HK-2 (cell line): ENCODE measurements around the gene EML4.
A peak's percentile ranks its signal among the peaks of the same experiment; 100 is the strongest.

Experiments used
- DNase-seq: peaks from one replicate; pipeline ENCODE4 v3.0.0-alpha.2; 2018; ENCODE audit not compliant: unreplicated experiment

Gene EML4

DNA sequence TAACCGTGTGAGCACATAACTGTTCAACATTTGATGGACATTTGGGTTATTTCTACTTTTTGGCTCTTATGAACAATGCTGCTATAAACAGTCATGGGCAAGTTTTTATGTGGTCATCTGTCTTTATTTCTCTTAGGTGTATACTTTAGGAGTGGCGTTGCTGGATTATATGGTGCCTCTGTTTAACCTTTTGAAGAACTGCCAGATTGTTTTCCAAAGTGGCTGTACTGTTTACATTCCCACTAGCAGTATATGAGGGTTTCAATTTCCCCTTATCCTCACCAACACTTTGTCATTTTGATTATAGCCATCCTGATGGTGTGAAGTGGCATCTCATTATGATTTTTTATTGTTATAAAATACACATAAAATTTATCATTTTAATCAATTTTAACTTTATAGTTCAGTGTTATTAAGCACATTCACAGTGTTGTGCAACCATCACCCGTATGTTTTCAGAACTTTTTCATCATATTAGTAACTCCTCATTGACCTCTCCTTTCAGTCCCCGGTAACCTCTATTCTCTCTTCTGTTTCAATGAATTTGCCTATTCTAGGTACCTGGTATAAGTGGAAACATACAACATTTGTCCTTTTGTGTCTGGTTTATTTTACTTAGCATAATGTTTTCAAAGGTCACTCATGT is 55.4 kb downstream of the EML4 start:
- no peak for DNase-seq

DNA sequence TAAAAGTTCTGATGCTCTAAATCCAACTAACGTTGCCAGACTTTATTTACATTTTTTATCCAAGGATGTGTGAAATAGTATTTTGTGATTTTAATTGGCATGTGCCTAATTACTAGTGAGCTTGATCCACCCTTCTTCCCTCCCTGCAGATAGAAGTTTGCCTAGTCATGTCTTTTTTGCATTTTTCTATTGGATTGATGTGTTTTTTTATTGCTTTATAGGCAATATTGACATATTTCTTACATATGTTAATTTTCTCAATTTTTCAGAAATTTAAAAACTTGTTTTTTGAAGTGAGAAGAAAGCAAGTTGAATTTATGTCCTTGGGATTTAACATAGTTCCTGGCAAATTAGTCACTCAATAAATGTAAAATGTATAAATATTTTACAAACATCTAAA is 56.4 kb downstream of the EML4 start:
- no peak for DNase-seq

DNA sequence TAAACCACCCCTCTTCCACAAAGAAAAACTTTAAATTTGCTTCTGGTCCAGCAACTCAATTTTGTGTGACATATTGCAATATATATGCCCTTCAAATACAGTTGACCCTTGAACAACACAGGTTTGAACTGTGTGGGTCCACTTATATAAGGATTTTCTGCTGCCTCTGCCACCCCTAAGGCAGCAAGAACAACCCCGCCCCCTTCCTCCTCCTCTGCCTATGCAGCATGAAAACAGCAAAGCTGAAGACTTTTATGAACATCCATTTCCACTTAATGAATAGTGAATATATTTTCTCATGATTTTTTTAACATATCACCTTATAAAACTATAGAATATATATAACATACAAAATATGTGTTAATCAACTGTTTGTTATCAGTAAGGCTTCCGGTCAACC is 58.3 kb downstream of the EML4 start:
- no peak for DNase-seq

DNA sequence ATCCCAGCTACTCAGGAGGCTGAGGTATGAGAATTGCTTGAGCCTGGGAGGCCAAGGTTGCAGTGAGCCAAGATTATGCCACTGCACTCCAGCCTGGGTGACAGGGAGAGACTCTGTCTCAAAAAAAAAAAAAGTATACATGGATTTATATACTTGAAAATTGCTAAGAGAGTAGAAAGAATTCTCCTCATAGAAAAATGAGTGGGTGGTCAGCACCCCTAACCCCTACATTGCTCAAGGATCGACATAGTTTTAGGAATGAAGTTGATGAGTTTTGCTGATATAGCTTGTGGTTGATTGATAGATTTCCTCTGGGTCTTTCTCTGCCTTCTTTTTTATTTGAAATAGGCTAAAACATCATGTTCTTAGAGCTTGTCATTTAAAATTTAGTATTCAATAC is 58.9 kb downstream of the EML4 start:
- no peak for DNase-seq

DNA sequence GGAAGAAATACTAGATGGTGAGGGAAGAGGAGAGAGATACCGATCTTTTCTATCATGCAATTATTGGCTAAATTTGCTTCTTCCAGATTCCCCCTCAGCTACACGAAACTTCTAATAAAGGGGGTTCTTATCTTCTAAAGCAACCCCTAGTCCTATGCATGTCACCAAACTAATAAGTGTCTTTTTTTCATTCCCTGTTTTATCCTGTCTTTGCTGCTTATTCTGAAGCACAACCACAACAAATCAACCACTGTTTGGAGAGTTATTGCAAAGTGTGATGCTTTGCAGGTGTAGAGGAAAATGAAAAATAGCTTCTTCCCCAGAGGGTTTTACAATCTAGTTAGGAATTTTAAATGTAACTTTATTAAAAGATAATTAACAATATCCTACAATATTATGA is 60.8 kb downstream of the EML4 start:
- DNase-seq, result no peak

DNA sequence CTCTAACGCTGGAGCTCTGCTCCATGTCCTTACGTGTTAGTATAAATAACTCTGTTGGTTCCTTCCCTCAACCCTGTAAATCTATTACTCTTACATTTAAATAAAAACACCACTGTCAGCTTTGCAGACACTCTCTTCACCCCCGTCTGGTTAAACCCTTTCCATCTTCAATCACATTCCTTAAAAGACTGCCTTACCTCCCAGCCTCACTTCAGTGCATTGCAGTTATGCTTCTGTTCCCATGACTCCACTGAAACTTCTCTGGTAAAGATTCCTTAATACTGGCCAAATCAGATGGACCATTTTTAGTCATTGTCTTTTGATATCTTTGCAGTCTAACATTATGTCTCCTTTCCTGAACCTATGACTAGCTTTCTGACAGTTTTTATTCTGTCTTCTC is 61.7 kb downstream of the EML4 start:
- DNase-seq, result no peak

DNA sequence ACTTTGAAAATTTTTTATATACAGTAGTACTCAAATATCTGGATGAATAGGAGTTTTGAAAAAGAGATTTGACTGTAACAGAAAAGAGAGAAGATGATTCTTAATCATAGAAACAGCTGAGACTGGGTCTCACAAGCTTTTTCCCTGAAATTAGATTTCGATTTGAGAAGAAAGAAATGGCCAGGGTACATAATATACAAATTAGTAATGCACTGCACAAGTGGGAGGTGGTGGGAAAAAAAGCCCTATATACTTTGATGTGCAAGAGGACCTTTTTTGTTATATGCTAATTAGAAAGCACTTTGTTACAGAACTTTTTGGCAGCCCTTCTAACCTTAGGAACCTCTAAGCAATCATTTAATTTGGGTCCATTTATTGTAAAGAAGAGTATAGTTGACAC is 62.9 kb downstream of the EML4 start:
- no peak for DNase-seq

DNA sequence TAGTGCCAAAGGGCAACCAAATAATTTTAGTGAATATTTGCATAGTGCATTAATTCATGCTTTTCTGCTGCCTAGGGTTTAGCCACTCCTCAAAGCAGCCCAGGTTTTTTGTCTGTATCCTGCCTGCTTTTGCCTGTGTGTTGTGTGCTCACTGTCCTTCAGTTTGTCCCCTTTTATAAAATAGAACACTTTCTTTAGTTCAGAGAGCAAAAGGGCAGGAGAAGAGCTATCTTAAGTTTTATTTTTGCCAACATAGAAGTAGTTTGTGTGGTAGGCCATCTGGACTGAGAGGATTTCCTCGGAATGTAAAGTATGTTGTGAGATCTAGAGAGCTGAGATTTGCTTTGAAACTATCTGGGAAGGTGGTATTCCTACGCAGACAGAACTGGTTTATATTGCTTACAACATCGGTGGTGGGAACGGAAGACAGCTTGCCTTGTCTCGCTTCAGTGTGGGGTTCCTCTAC is 64.9 kb downstream of the EML4 start:
- DNase-seq, result no peak

DNA sequence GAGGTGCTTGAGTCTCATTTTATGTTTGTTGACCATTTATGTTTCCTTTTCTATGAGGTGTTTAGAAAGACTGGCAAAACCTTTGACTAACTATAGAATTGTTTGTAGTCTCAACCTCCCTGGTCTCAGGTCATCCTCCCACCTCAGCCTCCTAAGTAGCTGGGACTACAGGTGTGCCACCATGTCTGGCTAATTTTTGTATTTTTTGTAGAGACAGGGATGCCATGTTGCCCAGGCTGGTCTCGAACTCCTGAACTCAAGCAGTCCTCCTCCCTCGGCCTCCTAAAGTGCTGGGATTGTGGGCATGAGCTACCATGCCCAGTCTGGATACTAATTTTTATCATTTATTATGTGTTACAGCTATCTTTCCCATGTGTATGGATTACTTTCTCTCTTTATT is 67.8 kb downstream of the EML4 start:
- no peak for DNase-seq

DNA sequence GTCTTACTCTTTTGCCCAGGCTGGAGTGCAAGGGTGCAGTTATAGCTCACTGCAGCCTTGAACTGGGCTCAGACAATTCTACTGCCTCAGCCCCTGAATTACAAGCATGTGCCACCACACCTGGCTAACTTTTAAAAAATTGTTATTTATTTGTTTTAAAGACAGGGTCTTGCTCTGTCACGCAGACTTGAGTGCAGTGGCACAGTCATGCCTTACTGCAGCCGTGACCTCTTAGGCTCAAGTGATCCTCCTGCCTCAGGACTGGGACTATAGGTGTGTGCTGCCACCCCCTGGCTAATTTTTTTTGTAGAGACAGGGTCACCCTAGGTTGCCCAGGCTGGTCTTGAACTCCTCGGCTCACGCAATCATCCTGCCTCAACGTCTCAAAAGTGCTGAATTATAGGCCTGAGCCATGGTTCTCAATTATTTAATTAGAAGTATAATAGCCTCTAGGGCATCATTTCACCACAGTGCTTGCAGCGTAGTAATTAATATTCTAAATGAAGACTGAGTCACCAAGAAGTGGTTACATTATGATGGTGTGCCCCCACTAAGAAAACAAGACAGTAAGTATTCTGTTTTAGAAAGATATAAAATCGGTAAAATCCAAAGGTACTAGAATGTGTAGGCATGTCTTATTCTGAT is 69.6 kb downstream of the EML4 start:
- peak; percentile 14 for DNase-seq

DNA sequence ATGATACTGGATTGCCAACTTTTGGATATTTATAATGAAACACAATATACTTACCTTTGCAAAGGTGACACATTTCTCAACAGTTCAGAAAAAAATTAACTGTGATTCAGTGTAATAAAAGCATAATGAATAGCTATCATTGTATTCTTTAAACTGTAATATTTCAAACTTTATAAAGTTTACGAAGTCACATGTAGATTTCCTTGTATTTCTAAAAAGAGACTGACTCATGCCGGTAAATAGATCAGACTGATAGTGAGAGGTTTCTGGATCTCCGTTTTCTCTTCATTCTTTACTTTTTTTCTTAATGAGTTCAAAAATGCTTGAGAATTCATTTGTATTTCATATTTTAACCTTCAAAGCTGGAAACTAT is 70.1 kb downstream of the EML4 start:
- DNase-seq, result no peak

DNA sequence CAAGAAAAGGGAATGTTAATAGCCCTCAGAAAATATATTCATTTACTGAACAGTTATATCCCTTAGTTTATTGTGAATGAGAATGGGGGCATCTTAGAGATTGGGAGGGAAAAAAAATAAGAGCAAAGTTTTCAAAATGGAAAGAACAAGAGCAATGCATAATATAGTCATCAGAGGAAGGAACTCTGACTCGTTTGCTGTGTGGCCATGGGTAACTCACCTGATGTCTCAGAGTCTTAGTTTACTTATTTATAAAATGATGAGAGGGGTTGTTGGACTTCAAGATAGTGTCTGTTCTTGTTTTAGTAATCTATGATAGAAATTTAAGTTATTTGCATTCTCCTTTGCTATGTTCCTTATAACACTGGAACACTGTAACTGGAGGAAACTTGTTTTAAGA is 70.7 kb downstream of the EML4 start:
- DNase-seq, result no peak

DNA sequence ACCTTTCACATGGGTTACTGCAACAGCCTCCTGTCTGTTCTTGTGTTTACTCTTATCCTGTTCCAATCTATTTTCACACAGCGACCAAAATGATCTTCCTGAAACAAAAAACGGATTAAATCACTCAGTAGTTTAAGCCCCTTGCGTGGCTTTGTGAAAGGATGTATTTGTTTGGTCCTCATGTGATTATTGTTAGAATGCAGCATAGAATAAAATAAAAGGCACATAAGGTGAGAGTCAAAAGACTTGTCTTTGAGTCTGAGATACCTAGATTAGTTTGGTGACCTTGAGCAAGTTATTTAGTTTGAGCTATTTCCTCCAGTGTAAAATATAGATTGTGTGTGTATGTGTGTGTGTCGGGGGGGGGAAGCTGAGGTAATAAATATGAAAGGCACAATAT is 72.4 kb downstream of the EML4 start:
- DNase-seq, result no peak

DNA sequence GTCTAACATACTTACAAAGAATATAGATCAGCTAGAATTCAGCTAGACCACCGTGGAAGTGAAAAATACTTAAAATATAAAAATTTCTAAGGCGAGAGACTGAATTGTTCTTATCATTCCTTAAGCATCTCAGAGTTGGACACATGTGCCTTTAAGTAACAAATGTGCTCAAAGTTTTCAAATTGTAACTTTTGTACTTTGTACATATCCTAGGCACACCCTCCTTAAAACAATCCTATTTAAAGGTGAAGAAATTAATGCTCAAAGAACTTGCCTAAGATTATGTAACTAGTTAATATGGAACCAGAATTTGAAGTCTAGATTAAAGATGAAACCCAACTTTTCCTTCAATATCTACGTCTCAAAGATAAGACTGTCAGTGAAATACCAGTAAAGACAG is 74.1 kb downstream of the EML4 start:
- DNase-seq, result no peak

DNA sequence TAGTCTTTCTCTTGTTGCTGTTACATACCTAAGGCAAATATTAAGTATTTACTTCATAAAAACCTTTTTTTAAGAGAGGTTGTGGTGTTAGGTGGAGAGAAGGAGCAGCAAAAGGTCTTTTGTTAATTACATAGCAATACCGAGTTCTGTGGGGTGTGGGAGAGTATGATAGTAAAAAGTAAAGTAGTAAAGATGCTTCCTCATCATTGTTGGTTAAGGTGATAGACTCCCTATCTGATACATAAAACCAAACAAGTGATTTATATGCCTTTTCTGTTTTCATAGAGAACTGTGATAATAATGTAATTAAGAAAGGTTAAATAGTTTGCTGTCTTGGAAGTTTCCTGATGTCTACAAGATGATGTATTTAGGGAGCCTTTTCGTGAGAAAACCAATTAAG is 75.4 kb downstream of the EML4 start:
- DNase-seq, result no peak

DNA sequence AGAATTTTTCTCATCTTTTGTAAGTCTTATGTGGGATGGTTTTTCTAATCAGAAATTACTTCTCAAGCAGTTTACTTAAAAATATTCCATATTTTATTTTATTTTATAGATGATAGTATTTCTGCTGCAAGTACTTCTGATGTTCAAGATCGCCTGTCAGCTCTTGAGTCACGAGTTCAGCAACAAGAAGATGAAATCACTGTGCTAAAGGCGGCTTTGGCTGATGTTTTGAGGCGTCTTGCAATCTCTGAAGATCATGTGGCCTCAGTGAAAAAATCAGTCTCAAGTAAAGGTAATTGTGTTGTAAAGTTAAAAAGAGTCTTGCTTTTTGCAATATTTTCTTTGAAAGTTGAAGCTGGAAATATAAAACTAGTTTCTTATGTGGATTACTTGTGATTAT is 76.2 kb downstream of the EML4 start:
- DNase-seq, result no peak

DNA sequence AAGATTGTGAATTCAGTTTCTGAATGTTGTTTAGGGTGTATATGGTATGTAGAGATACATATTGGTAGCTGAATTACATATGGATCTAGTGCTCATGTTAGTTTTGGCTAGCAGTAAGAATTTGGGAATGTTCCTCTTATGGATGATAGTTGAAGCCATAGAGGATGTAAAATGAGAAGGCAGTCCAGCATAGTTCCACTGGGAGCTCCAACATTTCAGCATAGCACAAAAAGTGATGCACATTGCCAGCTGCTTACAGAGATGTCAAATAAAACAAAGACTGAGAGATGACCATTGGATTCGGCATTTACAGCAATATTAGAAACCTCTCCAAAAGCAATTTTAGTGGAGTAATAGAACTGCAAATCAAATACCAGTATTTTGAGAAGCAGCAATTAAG is 77.4 kb downstream of the EML4 start:
- DNase-seq, result no peak

DNA sequence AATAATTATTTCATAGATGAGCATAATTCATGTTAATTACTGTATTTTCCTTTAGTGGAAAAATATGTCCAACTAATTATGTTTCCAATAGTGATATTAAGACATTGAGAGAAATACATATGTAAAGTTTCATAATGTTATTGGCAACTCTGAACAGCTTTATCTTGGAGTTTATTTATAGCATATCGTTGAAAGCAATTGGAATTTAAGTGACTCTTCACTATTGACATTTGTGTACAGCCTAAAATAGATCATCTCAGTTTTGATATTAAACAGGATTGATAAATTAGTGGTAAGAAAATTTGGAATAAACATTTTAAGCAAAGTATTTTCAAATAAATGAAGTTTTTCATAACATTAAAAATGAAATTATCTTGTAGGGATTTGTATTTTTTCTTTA is 79.7 kb downstream of the EML4 start:
- DNase-seq, result no peak

DNA sequence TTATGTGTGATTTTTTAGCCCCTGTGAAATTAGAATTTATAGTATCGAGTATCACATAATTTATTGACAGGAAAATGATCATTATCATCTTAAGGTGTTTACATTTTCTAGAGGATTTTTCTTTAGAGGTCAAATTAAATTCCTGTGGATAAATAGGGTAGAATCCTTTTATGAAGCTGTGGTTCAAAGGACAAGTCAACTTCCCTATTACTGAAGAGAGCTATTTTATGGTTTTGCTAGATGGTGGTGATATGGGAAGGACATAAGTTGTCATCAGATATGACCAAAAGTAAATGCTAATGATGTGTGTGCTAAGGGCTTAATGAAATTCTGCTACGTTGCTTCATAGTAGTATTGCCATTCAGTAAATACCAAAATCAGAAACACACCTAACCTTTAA is 80.1 kb downstream of the EML4 start:
- DNase-seq, result no peak

DNA sequence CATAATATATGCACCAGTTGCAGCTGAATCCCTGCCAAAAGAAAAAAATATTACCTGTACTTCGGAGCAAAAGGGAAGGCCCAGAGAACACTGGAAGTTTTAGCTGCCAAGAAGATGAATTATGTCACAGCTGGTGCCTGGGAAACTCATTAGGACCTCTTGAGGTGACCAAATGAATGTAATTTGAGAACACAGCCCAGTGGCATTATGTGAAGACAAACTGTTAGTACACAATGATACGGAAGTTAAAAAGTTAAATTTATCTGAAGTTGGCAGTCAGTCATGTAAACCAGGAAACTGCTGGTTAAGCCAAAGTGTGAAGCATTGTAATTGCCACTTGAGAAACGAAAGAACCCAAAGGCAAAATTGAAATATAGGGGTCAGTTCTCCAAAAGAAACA is 80.7 kb downstream of the EML4 start:
- no peak for DNase-seq

DNA sequence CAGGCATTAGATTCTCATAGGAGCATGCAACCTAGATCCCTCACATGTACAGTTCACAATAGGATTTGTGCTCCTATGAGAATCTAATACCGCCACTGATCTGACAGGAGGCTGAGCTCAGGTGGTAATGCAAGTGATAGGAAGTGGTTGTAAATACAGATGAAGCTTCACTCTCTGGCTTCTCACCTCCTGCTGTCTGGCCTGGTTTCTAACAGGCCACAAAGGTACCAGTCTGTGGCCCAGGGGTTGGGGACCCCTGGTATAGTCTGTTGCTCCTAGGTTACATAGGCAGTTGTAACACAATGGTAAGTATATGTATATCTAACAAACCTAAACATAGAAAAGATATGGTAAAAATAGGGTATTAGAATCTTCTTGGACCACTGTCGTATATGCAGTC is 81.8 kb downstream of the EML4 start:
- DNase-seq, result no peak

DNA sequence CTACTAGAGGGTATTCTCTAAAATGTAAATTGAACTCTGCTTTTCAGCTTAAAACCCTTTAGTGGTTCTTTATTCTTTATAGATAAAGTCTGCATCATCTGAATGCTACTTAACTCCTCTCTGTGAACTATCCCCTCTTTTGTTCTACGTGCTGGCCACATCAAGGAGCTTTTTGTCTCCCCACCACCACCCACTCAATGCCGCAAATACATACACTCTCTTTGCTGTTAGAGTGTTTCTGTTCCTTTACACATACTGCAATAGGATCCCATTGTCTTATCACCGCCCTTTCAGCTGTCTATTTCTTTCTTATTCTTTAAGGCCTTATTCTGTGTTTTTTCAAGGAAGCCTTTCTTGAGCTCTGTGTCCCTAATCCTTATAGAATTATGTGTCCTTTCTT is 83.3 kb downstream of the EML4 start:
- no peak for DNase-seq

DNA sequence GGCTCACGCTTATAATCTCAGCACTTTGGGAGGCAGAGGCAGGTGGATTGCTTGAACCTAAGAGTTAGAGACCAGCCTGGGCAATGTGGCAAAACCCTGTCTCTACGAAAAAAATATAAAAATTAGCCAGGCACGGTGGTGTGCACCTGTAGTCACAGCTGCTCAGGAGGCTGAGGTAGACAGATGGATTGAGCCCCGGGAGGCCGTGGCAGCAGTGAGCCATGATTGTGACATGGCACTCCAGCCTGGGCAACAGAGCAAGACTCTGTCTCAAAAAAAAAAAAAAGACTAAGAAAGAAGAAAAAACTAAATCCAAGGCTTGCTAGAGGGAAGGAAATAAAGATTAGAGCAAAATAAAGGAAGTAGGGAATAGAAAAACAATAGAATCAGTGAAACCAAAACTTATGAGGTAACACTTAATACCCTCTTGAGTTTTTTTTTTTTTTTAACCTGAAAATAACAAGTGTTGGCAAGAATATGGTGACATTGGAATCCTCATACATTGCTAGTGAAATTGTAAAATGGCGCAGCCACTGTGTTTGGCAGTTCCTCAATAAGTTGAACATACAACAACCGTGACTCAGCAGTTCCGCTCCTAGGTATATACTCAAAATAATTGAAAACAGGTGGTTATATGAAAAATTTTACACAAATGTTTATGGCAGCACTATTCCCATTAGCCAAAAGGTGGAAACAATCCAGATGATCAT is 85.2 kb downstream of the EML4 start:
- no peak for DNase-seq

DNA sequence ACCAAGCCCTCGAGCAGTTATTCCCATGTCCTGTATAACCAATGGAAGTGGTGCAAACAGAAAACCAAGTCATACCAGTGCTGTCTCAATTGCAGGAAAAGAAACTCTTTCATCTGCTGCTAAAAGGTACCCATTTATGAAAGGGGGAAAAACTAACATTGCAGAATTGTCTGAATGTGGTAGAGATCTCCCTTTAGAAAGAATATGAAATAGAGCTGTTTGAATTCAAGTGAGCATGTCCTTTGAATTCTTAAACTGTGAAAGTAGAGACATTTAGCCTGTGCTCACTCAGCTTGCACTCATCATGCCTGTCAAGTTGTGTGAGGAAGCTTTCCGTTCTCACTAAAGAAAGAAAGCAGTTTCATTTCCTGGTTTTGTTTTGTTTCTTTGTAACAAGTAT is 87.4 kb downstream of the EML4 start:
- DNase-seq, result no peak
